GM10248 (cell line): ENCODE results near the gene DCAF12.

Experiments
- CTCF ChIA-PET: fragments of 300-600 bp; sonication (Branson Sonifier 250); formaldehyde crosslinking; extraction: SDS; loops from one replicate; lab custom pipeline; 2021; ENCODE audit warnings: antibody characterized with exemption; lab: Yijun Ruan, JAX
- POLR2A ChIA-PET: fragments of 350-650 bp; sonication (Branson Sonifier 250); formaldehyde crosslinking; extraction: SDS; loops from one replicate; lab custom pipeline; 2020; ENCODE audit warnings: antibody characterized with exemption; lab: Yijun Ruan, JAX
- DNase-seq: peaks from one replicate; pipeline ENCODE4 v3.0.0; 2012; ENCODE audit errors: extremely low spot score
- CTCF ChIP-seq: IDR thresholded peaks from 2 replicates; pipeline ENCODE4 v1.5.1; 2012; ENCODE audit warnings: mild to moderate bottlenecking, low read depth; ENCODE audit errors: extremely low read depth, missing control alignments, control extremely low read depth

DCAF12 gene

GRCh38 chr9:34059281-34059680 is 67.2 kb downstream of the DCAF12 start:
- ChIA-PET POLR2A (no interaction called here), CTCF (interaction anchor here (3.2 kb wide), 1 partner anchor 14 kb away, joined by 15 read pairs; no protein-coding TSS in a partner anchor)
- no peak for TF ChIP-seq CTCF
- DNase-seq = no peak

GRCh38 chr9:34049630-34050384 is 76.7 kb downstream of the DCAF12 start:
- CTCF ChIA-PET = interaction anchor here (0.9 to 1.3 kb wide), 2 partner anchors 23 to 24 kb away, joined by 4 to 5 read pairs; no protein-coding TSS in a partner anchor
- DNase-seq = no peak
- TF ChIP-seq CTCF = no peak
- POLR2A ChIA-PET = interaction anchor here (0.7 to 1.8 kb wide), 2 partner anchors 19 to 22 kb away, joined by 3 to 7 read pairs; no protein-coding TSS in a partner anchor

- CTCF ChIA-PET = interaction anchor here (0.7 to 1.3 kb wide), 7 partner anchors 16 to 235 kb away, joined by 3 to 5 read pairs (median 4); no protein-coding TSS in a partner anchor
- POLR2A ChIA-PET = interaction anchor here (0.5 to 1.8 kb wide), 4 partner anchors 18 to 227 kb away, joined by 3 to 7 read pairs (median 4); no protein-coding TSS in a partner anchor
- DNase-seq = peak; percentile 93
- TF ChIP-seq CTCF = no peak
Measured at GRCh38 chr9:34048727-34049629, 77.5 kb downstream of the DCAF12 start, which contains the start of gene UBAP2. Gene UBAP2 (minus strand): TSS chr9:34048887. CDS start chr9:34017148, 31,739 bp downstream.

- peak; percentile 57 for DNase-seq
- CTCF ChIA-PET = interaction anchor here (0.7 to 1.3 kb wide), 7 partner anchors 17 to 234 kb away, joined by 3 to 5 read pairs (median 4); no protein-coding TSS in a partner anchor
- TF ChIP-seq CTCF = no peak
- POLR2A ChIA-PET = interaction anchor here (0.5 to 1.8 kb wide), 6 partner anchors 17 to 226 kb away, joined by 4 to 7 read pairs (median 4); no protein-coding TSS in a partner anchor
Measured at GRCh38 chr9:34047864-34048726, 78.4 kb downstream of the DCAF12 start.

GRCh38 chr9:34046784-34047379 is 79.6 kb downstream of the DCAF12 start:
- no peak for TF ChIP-seq CTCF
- POLR2A ChIA-PET = no interaction called here
- DNase-seq = no peak
- CTCF ChIA-PET = no interaction called here
